TTC549 (cell line): ENCODE data around the gene EFEMP2.

ENCODE experiments used
- FAIRE-seq: peaks from 2 replicates; lab custom pipeline; 2012; peaks lifted over from hg19 to GRCh38; lab: Jason Lieb, UNC

EFEMP2 gene

DNA sequence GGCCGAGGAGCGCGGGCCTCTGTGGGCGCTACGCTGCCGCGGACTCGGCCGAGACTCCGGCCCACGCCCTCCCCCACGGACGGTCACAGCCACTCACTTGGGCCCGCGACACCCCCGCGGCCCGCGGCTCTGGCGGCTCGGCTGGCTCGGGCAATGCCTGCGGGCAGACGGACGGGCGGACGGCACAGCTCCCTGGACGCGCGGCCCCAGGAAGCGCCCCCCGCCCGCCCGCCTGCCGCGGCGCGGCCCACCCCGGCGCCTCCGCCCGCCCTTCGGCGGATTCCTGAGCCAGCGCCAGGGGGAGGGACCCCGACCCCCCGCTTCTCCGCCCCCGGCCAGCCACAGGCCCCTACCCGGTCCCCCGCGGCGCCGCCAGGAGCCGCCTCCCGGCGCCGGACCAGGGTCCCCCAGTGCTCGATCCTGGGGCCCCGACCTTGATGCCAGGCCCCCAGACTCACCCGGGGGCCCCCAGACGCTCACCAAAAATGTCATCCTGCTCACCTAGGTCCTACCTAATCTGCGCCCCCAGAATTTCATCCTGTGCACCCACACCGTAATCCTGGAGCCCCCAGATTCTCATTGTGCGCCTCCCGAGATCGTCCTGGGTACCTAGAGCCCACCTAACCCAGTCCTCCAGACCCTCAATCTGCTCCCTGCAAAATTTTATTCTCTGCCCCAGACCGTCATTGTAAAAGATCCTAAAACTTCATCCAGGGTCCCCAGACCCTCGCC, at the start of gene EFEMP2:
Gene EFEMP2, minus strand, starts transcription at position 215 of the 732 bp plus-strand sequence. CDS start 446 bp downstream, outside the sequence.
- FAIRE-seq: no peak

DNA sequence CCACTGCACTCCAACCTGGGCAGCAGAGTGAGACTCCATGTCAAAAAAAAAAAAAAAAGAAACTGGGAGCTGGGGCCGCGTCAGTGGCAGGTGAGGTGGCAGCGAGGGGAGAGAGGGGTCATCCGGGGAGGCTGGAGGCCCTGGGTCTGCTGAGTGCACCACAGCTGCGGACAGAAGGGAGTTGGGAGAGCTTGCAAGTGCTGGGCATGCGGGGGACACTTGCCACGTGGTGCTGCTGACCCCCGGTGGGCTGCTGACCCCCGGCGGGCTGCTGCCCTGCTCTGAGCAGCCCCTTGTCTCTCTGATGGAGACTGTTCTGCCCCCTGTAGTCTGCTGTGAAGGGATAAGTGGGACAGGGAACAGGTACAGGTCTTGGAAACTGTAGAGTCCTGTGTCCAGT, 49.3 kb upstream of the EFEMP2 start:
- FAIRE-seq: no peak

DNA sequence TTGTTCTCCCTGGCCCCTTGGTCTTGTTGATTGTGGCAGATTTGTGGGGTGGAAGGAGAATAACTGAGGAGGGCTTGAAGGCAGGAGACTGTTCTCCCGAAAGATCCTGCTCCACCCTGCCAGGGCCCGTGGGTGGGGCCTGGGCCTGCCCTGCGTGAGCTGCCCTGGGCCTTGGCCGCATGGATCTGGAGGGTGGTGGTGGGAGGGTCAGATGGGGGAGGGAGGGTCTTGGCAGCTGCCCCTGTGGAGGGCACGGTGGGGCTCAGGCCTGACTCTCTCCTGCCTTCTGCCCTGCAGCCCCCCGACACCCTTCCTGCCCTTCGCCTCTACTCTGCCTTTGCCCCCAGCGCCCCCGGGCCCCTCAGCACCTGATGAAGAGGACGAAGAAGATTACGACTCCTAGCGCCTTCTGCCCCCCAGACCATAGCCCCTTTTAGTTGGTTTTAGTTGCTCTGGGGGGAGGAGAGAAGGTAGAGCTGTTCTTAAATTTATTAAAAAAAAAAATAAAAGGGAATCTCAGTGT, 48.5 kb upstream of the EFEMP2 start:
- FAIRE-seq: no peak

DNA sequence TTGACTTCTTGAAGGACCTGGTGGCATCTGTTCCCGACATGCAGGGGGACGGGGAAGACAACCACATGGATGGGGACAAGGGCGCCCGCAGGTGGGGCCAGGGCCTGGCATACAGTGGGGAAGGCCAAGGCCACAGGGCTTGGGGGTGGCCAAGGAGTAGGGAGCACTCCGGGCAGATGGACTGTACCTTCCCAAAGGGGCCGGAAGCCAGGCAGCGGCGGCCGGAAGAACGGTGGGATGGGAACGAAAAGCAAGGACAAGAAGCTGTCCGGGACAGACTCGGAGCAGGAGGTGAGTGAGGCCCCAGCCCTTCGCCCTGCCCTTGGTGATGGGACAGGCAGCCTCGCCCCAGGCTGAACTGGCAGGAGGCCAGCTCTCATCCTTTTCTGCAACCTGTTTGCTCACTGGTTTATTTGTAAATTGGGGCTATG, 47.8 kb upstream of the EFEMP2 start:
- FAIRE-seq: no peak

GRCh38 chr11:65919573-65920371, 47.2 kb upstream of the EFEMP2 start:
- FAIRE-seq: no peak

DNA sequence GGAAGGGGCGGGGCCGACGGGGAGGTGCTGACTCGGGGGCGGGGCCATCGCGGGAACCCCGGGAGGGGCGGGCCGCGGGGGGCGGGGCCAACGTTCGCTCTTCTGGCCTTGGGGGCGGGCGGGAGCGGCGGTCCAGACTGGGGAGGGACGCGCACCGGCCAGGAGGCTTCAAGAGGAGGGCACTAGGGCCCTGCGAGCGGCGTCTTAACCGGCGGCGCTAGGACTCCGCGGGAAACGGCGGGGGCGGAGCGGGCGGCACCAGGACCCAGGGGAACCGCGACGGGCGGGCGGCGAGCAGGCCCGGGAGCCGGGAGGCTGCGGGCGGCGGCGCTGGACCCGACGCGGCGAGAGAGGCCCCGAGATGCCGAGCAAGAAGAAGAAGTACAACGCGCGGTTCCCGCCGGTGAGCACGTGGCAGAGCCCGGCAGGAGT, 46.6 kb upstream of the EFEMP2 start, which contains the start of gene DRAP1:
Gene DRAP1, plus strand, starts transcription at position 286 of the 432 bp plus-strand sequence. Its CDS starts 76 bp downstream, at position 362.
- FAIRE-seq: no peak

DNA sequence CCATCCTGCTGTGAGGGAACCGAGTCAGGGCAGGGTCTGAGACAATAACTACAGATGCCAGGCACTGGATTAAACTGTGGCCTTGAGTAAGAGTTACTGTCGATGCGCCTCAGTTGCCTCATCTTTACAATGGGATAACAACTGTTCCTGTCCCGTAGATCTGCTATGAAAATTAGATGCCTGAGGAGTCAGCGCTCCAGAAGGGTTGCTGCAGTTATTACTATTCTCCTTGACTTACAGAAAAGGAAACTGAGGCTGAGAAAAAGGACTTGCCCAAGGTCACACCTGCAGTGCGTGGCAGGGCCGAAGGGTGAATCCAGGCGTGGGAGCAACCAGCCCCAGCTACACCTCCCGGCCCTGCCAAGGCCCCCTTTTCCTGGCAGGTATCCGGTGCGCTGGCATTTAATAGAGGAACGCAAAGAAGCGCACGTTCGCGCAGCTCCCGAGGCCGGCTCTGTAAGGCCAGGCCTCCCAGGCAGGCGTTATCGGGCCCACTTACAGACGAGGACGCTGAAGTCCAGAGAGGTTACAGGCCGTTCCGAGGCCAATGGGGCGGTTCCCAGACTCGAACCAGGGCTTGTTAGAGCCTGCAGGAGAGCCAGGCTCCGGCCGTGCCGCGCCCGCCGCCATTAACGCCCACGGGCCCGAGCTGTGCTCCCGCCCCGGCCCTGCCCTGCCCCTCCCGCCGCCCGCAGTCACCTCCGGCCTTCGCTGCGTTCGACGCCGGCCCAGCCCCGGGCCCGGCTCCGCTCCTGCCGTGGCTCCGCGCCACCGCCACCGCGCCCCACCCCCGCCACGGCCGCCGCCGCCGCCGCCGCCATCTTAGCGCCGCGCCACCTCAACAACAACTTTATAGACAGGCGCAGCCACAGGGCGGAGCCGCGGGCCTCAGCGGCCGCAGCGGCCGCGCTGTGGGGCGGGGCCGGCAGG, 45.9 kb upstream of the EFEMP2 start, which contains the start of gene C11orf68:
Gene C11orf68, minus strand, starts transcription at position 852 of the 930 bp plus-strand sequence. Its CDS starts 31 bp downstream, at position 821.
- no peak for FAIRE-seq

DNA sequence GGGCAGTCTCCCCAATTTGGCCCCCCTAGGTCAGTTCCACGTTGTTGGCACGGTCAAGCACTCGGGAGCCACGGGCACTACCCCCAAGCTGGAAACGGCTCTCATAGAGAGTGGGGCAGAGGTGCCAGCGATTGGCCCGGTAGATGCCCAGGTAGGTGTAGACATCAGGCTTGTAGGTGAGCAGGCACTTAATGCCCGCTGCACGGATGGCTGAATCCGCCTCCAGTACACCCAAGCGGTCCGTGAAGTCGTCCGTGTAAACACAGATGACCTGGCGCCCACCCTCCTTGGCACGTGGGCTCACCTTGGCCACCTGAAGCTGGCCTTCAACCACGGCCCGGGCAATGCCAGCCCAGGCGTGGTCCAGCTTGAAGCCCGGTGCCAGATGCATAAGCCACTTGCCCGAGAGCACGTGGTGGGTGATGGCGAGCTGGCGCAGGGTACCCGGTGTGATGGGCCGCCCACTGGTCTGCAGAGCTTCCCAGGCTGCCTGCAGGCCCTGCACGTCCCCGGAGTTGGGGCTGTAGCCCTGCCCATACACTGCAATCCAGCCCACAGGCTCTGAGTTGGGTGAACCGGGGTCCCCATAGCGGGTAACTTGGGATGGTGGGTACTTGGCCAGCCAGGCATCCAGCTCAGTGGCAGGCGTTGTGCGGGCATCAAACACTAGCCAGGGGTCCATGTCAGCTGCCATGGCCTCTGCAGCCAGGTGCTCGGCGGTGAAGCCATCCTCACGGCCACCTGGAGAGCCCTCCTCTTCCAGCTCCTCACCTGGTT, 45.0 kb upstream of the EFEMP2 start:
- FAIRE-seq: no peak

DNA sequence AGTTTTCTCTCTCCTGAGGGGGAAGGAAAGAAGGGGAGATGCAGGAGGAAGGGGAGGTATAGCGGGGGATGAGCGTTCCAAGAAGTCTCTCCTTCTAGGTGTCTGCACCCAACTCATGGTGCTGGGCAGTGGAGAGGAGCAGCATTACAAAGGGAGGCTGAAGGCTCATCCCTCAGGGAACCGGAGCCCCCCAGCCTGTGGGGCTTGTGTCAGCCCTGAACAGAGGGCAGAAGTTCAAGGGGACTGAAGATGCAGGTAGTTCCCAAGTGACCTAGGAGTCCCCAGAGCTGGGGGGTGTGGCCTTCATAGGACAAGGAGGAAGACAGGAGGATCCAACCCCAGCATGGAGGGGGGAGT, 44.5 kb upstream of the EFEMP2 start:
- no peak for FAIRE-seq

DNA sequence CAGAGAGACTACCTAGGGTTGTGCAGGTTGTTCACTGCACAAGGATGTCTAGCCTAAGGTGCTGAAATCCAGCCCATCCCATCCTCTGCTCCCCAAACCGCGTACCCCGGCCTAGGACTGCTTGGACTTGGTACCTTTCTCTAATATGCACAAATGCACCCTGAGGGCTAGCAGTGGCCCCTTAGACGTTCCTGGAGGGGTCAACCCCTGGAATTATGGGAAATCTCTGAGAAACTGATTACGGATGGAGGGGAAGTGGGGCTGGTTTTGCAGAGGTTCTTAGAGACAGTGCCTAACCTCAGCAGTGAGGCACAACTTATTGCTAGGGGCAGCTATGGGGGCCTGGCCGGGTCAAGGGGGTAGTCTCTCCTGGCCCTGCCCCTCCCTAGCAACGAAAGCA, 43.8 kb upstream of the EFEMP2 start:
- no peak for FAIRE-seq

DNA sequence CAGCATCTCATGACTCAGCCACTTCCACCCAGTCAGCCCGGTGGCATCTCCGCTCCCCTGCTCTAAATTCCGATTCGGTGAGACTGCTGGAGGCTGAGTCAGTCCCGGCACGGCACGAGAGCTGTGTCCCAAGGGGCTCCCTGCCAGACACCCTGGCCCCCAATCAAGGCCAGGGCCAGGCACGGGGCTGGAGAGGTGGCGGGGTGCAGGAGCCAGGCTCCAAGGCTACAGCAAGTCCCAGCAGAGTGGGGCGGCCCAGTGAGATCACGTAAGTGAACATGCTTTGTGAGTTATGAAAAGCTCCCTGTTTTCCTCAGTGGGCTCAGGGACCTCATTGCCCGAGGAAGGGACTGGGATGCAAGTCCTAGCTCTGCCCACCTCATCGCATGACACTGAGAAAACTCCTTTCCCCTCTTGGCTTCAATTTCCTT, 43.2 kb upstream of the EFEMP2 start:
- FAIRE-seq: no peak

GRCh38 chr11:65915101-65915820, 42.7 kb upstream of the EFEMP2 start:
- no peak for FAIRE-seq

- no peak for FAIRE-seq
Measured at GRCh38 chr11:65912845-65913244, 40.2 kb upstream of the EFEMP2 start.

GRCh38 chr11:65911682-65912568, 39.3 kb upstream of the EFEMP2 start:
- no peak for FAIRE-seq

DNA sequence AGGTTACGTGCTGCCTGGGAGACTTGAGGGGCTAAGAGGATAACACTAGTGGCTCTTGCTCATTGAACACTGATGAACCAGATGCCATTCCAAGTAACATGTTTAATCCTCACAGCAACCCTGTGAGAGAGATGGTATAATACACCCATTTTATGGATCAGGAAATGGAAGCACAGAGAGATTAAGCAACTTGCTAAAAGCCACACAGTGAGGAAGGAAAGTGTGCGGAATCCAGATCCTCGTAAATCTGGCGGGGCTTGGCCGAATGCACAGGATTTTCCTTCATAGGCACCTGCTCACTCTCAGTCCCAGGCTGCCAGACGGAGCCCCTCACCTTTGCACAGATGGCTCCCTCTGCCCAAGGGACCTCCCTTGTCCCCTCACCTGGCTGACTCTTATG, 35.3 kb upstream of the EFEMP2 start:
- FAIRE-seq: no peak

GRCh38 chr11:65906602-65907001, 34.0 kb upstream of the EFEMP2 start:
- no peak for FAIRE-seq

GRCh38 chr11:65903715-65904114, 31.1 kb upstream of the EFEMP2 start:
- no peak for FAIRE-seq

- FAIRE-seq: no peak
Measured at GRCh38 chr11:65903068-65903481, 30.5 kb upstream of the EFEMP2 start.

- no peak for FAIRE-seq
Measured at GRCh38 chr11:65900899-65901180, 28.2 kb upstream of the EFEMP2 start.
